ENCODE data around the gene SPAG8. TPM values are rescaled to one million over a fixed set of nuclear protein-coding genes. Genes with fewer than 3 reads are reported as not detected.
A peak's percentile ranks its signal among the peaks of the same experiment; 100 is the strongest.

SPAG8 gene
- total and polyA plus RNA-seq, 10 donors: 1.1 to 4.5 (median 2.0) TPM

DNA sequence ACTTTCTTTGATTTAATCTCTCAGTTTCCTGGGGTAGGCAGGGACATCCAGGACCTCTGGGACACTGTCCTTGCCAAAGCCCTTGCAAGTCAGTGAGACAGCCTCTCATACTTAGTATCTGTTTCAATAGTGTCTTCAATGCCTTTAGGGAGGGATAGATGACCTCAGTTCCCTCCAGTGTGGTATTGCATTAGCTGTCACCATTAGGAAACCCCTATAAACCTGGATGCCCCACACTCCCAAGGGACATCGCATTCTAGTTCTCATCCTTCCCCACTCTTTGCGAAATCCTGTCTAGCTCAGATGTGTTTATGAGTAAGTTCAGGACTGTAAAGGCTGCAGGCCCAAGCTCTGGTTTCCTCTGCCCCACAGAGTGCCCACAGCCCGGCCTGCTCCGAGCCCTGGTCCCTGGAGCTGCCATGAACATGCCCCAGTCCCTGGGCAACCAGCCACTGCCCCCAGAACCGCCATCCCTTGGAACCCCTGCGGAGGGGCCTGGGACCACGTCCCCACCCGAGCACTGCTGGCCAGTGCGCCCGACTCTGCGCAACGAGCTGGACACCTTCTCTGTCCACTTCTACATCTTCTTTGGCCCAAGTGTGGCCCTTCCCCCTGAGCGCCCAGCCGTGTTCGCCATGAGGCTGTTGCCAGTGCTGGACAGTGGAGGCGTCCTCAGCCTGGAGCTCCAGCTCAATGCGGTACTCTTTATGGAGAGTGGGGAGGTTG, 30.1 kb upstream of the SPAG8 start:
- Histone ChIP-seq H3K4me1 (peaks cover 20 to 64% (median 48%) of the 10 kb centered on the region in 6 donors), H3K9me3 (no peaks in the 10 kb centered on the region), H3K4me3 (no peak overlapping the region), H3K27ac (no peak overlapping the region), H3K27me3 (replicated peaks in 1 of 7) (peaks cover 0 to 32% (median 0%) of the 10 kb centered on the region in 7 donors), H3K36me3 (peaks cover 0 to 9% (median 0%) of the 10 kb centered on the region in 6 donors)
- peak; percentile 69 for DNase-seq
- TF ChIP-seq, protein P1, sequence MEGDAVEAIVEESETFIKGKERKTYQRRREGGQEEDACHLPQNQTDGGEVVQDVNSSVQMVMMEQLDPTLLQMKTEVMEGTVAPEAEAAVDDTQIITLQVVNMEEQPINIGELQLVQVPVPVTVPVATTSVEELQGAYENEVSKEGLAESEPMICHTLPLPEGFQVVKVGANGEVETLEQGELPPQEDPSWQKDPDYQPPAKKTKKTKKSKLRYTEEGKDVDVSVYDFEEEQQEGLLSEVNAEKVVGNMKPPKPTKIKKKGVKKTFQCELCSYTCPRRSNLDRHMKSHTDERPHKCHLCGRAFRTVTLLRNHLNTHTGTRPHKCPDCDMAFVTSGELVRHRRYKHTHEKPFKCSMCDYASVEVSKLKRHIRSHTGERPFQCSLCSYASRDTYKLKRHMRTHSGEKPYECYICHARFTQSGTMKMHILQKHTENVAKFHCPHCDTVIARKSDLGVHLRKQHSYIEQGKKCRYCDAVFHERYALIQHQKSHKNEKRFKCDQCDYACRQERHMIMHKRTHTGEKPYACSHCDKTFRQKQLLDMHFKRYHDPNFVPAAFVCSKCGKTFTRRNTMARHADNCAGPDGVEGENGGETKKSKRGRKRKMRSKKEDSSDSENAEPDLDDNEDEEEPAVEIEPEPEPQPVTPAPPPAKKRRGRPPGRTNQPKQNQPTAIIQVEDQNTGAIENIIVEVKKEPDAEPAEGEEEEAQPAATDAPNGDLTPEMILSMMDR (IDR thresholded peaks at IDR 0.05 in 8 of 11, conservative IDR thresholded peaks at IDR 0.05 in 3 of 11): no peak
- TF ChIP-seq POLR2A (IDR thresholded peaks at IDR 0.05) (no peak), POLR2AphosphoS5 (IDR thresholded peaks at IDR 0.05) (no peak)
- intact Hi-C loops (cut with DNase I; ENCODE audit: low total_unique reads): loop anchor here (10.0 kb wide), 1 partner anchor 53 kb away; no protein-coding TSS in a partner anchor
- WGBS, 5 donors: 91 to 96% (median 92%) methylated on average over 14 to 17 of the region's 17 CpGs

DNA sequence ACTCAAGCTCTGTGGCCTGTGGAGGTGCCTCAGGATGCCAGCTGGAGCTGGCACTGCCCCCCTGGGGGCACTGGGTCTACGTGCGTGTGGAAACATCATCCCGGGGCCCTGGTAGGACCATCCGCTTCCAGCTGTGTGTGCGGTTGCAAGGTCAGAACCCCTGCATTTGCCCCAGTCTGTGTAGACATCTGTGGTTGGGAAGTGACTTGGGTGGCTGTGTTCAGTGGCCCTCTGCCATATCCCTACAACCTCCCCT, 29.5 kb upstream of the SPAG8 start:
- Histone ChIP-seq H3K4me1 (peaks cover 18 to 57% (median 42%) of the 10 kb centered on the region in 6 donors), H3K27ac (no peak overlapping the region), H3K36me3 (peaks cover 0 to 3% (median 0%) of the 10 kb centered on the region in 6 donors), H3K4me3 (no peak overlapping the region), H3K27me3 (replicated peaks in 1 of 7) (peaks cover 0 to 30% (median 0%) of the 10 kb centered on the region in 7 donors), H3K9me3 (no peaks in the 10 kb centered on the region)
- WGBS, 5 donors: 77 to 95% (median 82%) methylated on average over 5 of the region's 5 CpGs
- no peak for DNase-seq
- TF ChIP-seq POLR2AphosphoS5 (IDR thresholded peaks at IDR 0.05): no peak
- no peak for TF ChIP-seq POLR2A (IDR thresholded peaks at IDR 0.05)
- TF ChIP-seq, protein P1 (IDR thresholded peaks at IDR 0.05 in 8 of 11, conservative IDR thresholded peaks at IDR 0.05 in 3 of 11): no peak
- intact Hi-C loops (cut with DNase I; ENCODE audit: low total_unique reads): loop anchor here (10.0 kb wide), 1 partner anchor 53 kb away; no protein-coding TSS in a partner anchor

DNA sequence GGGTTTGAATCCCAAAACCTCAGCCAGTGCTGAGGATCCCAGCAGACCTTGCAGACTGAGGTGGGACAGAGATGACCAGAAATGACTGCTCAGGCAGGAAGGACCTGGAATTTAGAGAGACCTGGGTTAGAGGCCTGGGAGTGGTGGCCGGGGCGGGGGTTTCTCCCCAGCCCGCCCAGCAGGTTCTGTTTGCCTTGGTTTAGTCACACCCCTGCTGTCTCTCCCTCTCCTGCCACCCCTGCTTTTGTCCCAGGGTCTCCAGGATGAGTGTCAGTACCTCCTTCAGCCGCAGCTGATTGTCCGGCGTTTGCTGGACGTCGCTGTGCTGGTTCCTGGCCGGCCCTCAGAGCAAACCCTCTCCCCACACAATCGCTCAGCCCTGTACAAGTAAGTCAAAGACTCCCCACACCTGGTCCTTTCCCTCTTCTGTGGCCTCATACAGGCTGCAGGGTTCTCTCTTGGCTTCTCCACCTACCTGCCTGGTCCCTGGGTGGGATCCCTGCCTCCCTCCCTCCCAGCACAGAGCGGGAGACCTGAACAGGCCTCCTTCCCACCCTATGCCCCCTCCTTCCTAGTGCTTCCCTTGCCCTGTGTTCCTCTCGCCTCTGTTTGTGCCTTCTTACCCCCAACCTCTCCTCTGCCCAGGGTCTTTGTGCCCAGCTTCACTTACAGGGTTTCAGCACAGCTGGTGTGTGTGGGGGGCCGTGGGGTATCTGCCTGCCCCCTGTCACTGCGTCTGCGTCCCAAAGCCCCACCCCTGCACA, 29.0 kb upstream of the SPAG8 start:
- no peak for TF ChIP-seq POLR2AphosphoS5 (IDR thresholded peaks at IDR 0.05)
- no peak for TF ChIP-seq POLR2A (IDR thresholded peaks at IDR 0.05)
- TF ChIP-seq, protein P1 (IDR thresholded peaks at IDR 0.05 in 8 of 11, conservative IDR thresholded peaks at IDR 0.05 in 3 of 11): no peak
- 93 to 99% (median 96%) methylated on average over 15 of the region's 15 CpGs for WGBS, 5 donors
- intact Hi-C loops (cut with DNase I; ENCODE audit: low total_unique reads): loop anchor here (10.0 kb wide), 1 partner anchor 54 kb away; no protein-coding TSS in a partner anchor
- Histone ChIP-seq H3K4me3 (no peak overlapping the region), H3K9me3 (no peaks in the 10 kb centered on the region), H3K27ac (no peak overlapping the region), H3K27me3 (replicated peaks in 1 of 7) (peaks cover 0 to 24% (median 0%) of the 10 kb centered on the region in 7 donors), H3K36me3 (no peaks in the 10 kb centered on the region), H3K4me1 (peaks cover 18 to 52% (median 38%) of the 10 kb centered on the region in 6 donors)
- DNase-seq: peak; percentile 62

GRCh38 chr9:35839926-35840325, 27.9 kb upstream of the SPAG8 start:
- intact Hi-C loops (cut with DNase I; ENCODE audit: low total_unique reads): loop anchor here (10.0 kb wide), 1 partner anchor 55 kb away; no protein-coding TSS in a partner anchor
- Histone ChIP-seq H3K27ac (no peak overlapping the region), H3K36me3 (no peaks in the 10 kb centered on the region), H3K4me1 (peaks cover 14 to 52% (median 34%) of the 10 kb centered on the region in 6 donors), H3K9me3 (no peaks in the 10 kb centered on the region), H3K27me3 (replicated peaks in 1 of 7) (peaks cover 0 to 24% (median 0%) of the 10 kb centered on the region in 7 donors), H3K4me3 (no peak overlapping the region)
- TF ChIP-seq POLR2A (IDR thresholded peaks at IDR 0.05) (no peak), POLR2AphosphoS5 (IDR thresholded peaks at IDR 0.05) (no peak)
- TF ChIP-seq, protein P1 (IDR thresholded peaks at IDR 0.05 in 8 of 11, conservative IDR thresholded peaks at IDR 0.05 in 3 of 11): no peak
- WGBS, 5 donors: 59 to 72% (median 65%) methylated on average over 5 of the region's 5 CpGs
- peak; percentile 31 for DNase-seq

All from spleen (tissue), 11 donors.